NCI-H1436 (cell line): Measurements from ENCODE around the gene SMC4.
"Not testable (repeated sequence)": the region's sequence is repeated elsewhere in the genome, so short reads cannot be mapped to it uniquely, and the experiment has no call there.

Source experiments
- DNase-seq: peaks from one replicate; lab custom pipeline; 2025; lab: John Stamatoyannopoulos, UW

The SMC4 gene

DNA sequence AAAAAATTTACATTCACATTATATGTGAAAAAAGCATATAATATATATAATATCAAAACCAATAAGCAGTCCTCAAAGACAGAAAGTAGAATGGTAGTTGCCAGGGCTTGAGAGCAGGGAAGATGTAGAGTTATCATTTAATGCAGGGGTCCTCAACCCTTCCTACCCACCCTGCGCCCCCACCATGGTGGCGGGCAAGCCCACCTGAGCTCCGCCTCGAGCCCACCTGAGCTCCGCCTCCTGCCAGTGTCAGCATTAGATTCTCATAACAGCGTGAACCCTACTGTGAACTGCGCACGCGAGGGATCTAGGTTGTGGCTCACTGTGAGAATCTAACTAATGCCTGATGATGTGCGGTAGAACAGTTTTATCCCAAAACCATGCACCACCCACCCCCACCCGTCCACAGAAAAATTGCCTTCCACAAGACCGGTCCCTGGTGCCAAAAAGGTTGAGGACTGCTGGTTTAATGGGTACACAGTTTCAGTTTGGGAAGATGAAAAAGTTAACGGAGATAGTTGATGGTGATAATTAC, 47.1 kb downstream of the SMC4 start:
- DNase-seq = no peak

DNA sequence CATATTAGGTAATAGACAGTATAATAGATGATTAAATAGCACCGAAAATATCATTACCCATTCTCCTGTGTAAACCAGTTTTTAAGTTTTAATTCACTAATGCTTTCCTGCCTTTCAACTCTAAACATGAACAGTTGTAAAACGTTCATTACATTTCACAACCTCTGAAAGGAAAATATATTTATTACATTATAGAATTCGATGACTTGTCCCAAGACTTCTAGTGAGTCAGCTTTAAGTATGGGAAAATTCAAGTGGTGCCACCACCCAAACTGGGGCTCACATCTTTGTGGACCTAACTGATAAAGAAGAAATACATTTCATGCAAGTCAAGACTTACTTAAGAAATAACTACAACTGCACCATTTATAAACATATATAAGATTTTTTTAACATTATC, 48.1 kb downstream of the SMC4 start:
- no peak for DNase-seq

DNA sequence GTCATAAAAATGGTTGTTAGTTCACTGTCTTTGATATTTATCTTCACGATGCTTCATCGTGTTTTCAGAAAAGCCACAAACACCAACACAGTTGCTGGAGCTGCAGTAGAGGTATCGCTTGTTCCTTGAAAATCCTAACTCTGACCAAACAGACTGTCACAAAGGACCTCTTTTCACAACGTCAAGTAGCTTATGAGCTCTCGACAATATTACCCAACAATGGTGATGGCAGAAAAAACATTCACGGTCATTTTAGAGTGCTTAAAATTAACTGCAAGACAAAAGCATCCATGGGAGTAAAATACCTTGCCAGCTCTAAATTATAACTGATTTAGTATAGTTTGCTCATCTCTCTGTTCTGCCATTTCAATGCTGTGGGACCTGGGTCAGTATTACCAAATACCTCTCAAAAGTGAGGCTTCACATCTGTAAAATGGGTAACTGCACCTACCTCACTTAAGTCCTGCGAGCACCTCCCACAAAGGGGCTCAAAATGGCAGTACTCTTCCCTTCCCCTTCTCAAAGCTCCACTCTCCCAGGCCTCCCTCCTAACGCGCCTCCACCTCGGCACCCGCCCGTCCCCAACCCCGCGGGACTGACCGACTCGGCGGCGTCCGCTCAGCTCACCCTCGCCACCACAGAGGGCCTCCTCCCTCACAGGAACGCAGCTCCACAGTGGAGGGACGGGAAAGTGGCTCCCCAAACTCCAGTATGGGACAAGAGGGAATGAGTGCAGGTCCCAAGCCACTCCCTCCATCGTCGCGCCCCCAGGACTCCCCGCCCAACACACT, 49.6 kb downstream of the SMC4 start:
- no peak for DNase-seq

DNA sequence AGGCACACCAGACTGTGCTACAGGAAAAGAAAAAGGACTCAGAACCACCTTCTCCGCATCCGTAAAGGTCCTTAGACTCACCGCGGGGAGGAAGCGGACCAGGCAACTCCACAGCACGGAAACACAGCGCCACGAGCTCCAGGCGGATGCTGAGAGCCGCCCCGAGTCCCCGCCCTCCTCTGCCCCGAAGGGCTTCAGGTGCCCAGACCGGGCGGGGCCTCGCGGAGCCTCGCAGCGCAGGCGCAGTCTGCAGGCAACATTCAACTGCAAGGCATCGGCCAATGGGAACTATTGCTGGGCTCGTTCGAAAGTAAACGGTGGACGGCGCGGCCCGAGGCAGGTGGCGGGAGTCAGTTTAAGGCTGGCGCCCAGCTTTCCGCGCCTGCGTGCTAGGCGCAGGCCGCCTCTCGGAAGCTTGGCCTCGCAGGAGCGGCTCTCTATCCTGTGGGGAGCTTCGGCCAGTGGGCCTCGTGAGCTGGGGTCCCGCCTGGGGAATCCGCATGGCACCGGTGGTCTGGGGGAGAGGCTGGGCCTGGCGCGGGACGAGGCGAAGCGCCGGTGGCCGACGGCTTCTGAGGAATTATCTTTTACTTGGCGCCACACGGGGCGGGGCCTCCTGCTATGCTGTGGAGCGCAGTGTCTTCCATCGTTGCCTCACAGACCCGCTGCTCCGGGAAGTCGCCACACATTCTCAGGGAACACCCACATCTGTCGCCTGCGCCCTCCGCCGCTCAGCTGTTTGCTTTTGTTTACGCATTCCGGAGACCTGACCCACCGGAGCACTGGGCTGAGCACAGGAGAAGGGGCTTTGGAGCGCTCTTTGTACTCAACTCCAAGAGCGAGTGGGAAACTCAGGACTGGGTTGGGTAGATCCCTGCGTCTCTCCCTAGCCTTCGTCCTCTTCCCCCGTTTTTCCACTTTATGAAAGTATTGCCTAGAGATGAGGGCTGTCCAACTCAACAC, 50.5 kb downstream of the SMC4 start, which contains the start of gene TRIM59:
Gene TRIM59 (minus strand): TSS at position 151 of the 963 bp plus-strand sequence. CDS start 10,603 bp downstream, outside the sequence.
- DNase-seq = no peak

DNA sequence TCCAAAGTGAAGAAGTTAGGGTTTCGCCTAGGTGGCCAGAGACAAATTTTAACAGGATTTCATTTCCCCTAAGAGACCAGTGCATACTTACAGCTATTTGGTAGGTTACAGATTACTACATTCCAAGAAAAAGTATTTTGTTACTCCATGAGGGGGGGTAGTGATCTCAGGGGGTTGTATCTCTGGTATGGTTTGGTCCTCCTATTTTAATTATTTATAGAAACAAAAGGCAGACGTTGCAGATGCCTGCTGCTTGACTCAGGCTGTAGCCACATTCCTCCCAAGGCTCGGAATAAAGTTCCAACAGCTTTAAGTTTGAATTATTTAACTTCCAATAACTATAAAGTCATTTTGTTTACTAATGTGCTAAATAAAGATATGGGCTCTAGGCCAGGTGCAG, 51.4 kb downstream of the SMC4 start:
- no peak for DNase-seq

DNA sequence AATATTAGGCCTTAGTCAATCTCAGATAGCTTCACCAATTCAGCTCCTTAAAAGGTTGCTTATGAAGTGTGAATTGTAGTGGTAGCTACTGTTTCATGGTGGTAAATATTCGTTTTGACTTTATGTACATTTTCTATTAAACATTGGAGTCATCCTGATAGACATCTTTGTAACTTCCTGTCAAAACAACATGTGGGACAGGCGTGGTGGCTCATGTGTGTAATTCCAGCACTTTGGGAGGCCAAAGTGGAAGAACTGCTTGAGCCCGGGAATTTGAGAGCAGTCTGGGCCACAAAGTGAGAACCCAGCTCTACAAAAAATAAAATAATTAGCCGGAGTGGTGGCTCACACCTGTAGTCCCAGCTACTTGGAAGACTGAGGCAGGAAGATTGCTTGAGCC, 52.2 kb downstream of the SMC4 start:
- DNase-seq = no peak

DNA sequence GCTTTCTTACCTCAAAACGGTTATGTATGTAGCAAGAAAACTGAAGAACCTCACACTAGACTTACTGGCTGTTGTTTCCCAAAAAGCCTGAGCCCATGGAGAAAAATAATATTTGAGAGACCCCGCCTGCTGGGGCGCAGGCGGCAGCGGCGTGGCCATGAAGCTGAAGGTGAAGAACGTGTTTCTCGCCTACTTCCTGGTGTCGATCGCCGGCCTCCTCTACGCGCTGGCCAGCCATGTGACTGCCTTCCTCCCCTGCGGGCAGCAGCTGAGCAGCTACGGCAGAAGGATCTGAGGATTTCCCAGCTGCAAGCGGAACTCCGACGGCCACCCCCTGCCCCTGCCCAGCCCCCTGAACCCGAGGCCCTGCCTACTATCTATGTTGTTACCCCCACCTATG, 52.8 kb downstream of the SMC4 start:
- DNase-seq = not testable (repeated sequence)

DNA sequence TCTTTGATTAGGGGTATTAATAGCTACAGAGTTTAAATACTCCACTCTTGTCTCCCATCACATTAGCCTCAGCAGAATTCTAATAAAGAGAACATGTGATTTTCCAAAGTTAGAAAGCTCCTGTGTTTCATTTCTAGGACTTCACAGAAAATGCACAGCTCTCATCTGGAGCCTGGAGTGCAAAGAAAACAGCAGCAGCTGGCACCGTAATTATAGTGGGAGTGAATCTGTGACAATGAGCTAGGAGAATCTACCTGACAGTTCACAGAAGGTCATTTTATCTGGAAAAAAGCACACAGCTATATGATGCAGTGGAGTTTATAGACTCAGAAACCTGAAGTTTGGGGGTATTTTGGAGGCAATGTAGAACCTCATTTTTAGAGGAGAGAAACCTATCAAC, 55.5 kb downstream of the SMC4 start:
- DNase-seq = no peak

DNA sequence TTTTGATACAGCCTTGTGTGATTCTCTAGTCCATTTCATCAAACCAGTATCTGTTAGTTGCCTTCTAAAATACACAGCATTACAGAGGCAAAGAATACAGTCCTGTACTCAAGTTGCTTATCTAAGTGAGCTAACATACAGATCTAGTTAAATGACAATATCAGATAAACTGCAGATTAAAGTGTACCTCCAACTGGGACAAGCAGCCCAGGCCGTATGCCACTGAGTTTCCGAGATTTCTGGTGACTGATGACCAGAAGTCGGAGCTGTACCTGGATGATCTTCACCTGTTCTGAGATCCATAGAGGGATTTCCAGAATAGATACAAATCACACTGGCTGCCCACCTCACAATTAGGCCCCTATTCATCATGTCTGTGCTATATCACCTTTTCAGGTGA, 56.4 kb downstream of the SMC4 start:
- DNase-seq = no peak

DNA sequence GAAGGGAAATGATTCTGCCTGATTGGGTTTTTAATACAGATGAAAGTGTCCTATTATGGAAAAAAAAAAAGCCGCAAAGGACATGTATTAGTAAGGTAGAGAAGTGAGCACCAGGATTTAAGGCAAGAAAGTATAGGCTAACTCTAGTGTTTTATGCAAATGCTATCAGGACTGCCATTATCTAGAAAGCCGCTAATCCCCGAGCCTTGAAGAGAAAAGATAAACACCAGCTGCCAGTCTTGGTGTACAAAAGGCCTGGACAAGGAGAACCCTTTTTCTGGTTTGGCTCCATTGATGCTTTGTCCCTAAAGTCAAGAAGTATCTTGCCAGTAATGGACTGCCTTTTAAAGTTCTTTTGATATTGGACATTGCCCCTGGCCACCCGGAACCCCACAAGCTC, 58.7 kb downstream of the SMC4 start:
- DNase-seq = no peak

DNA sequence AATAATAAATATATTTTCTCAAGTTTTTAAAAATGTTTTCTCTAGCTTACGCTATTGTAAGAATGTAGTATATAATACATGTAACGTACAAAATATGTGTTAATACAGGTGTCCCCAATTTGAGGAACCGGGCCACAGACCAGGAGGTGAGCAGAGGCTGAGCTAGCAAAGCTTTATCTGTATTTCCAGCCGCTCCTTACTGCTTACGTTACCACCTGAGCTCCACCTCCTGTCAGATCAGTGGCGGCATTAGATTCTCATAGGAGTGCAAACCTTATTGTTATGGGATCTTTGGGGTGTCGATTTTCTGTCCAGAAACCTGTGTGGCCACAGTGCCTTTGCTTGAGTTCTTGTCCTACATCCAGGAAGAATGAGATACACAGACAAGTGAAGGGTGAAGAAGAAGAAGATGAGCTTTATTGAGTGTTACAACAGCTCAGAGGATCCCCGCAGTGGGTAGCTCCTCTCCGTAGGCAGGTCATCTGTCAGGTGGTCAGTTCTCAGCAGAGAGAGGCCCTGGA, 60.1 kb downstream of the SMC4 start:
- no peak for DNase-seq

DNA sequence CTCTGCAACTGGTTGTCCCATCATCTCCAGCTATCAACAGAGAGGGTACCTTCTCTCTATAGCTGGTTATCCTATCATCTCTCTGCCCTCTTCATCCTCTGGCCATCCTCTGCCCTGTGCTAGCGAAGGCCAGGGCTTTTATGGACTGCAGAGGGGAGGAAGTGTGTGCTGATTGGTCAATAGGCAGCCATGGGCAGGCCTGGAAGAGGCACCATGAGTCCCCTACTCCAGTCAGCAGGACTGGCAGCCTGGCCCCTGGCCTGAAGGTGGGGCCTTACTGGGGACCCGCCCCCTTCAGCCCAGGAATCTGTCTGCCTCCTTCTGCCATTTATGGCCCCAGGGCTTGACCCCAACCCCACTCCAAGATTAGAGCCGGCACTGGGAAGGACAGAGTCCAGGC, 60.6 kb downstream of the SMC4 start:
- DNase-seq = no peak

DNA sequence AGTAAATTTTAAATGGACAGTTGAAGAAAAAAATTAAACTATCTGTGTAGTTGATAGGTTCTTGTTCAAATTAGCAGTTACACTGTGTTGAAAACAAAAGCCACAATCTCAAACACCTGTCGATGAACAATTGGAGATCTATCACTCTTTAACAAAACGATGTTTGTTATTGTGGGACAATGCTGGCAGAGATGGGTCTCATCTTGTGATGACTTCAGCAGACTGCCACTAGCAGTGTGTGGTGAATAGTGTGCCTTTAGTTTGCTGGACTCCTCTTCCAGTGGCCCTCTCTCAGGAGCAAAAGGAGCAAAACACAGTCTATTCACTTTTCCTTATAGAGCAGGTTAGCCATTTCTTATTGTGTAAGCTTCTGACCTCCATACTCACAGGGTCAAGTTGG, 64.9 kb downstream of the SMC4 start:
- DNase-seq = no peak

DNA sequence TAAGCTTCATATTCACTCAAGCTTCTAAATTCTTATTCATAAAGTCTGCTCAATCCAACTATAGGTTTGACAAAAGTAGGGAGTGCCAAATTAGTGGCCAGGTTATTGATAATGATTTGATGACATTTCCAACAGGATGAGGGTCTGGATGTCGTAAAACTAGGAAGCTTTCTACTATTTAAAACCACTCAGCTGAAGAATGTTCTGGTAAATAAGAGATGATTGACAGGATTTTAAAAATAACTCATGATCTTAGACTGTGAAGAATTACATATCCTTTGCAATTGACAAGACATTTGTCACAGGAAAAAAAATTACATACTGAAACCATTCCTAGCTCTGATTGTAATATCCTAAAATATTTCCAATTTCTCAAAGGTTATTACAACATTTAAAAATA, 65.5 kb downstream of the SMC4 start:
- no peak for DNase-seq

DNA sequence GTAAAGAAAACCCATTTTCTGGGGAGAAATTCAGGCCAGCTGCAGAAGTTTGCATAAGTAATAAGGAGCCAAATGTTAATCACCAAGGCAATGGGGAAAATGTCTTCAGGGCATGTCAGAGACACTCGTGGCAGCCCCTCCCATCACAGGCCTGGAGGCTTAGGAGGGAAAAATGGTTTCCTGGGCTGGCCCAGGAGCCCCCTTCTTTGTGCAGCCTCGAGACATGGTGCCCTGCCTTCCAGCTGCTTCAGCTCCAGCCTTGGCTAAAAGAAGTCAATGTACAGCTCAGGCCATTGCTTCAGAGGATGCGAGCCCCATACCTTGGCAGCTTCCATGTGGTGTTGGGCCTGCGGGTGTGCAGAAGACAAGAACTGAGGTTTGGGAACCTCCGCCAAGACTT, 70.7 kb downstream of the SMC4 start:
- DNase-seq = no peak

DNA sequence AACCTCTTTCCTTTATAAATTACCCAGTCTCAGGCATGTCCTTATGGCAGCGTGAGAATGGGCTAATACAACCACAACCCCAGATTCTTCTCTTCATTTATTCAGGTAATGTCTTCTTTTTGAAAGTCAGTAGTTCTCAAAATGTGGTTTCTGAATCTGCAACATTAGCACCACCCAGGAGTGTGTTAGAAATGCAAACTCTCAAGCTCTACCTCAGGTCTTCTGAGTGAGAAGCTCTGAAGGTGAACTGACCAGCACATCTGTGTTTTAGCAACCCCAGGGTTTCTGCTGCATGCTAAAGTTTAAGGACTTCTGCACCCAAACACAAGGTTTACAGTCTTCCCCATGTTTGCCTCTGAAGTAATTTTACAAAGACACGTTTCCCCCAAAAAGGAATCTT, 72.4 kb downstream of the SMC4 start:
- no peak for DNase-seq

DNA sequence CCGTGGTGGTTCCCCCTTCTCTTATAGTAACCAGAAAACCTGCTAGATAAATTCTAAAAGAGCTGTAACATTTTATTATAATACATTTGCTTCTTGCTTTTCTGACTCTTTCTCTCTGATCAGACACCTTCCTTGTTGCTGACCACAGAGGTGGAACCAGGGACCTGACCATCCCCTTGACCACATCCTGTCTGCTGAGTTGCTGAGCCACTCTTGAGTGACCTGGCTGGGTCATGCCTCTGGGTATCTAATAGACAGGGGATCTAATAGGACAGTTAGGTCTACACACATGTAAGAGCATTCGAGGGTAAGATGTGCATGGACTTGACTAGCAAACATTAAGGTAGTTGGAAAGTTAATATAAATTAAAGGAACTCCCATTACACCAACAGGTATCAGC, 72.9 kb downstream of the SMC4 start:
- DNase-seq = no peak

DNA sequence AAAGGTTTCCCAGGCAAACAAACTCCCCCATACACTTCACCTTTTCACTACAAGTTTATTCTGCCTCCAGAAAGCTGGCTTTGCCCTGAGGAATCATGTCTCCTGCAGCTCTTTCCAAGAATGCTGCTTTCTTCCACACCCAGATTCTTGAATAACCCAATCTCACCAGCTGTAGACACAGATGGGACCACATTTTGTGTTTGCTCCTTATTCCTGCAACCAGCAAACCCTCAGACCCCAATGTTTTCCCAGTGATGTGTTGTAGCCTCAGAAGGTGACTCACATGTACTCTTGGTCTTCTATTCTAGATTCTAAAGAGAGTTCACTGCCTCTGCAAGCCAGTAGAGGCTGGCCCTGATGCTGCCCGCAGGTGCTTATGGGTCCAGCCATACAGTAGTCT, 73.8 kb downstream of the SMC4 start:
- DNase-seq = no peak

DNA sequence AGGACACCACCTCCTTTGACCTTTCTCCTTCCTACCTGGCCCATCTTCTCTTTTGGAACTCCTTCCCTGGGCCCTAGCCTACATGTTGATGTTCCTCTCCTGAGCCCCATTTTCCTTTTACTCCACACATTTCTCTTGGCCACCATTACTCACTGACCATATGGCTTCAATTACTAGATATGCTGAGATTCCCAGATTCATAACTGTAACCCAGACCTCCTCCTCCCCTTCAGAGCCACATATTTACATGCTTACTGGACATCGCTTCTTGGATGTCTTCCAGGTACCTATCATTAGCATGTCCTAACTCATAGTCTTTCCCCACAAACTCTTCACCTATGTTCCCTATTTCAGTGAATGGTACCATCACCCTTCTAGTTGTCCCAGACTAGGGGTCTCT, 74.5 kb downstream of the SMC4 start:
- DNase-seq = no peak

DNA sequence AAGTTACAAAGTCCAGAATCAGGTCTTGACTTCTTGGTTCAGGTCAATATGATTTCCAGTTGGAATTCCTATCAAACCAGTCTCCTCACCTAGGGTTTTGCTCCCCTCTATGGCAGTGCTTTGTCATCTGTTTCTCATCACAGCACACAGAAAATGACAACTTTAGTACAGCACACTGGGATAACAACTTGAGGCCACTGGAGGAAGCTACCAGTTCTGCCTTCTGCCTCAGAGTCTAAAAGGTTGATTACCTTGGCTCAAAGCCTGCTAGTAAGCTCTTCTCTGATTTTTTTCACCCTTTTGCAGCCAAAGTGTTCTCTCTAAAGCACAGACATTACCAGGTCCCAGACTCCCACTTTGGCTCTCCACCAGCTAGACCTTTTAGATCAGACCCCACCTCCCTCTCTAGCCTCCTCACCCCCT, 75.0 kb downstream of the SMC4 start:
- DNase-seq = no peak

DNA sequence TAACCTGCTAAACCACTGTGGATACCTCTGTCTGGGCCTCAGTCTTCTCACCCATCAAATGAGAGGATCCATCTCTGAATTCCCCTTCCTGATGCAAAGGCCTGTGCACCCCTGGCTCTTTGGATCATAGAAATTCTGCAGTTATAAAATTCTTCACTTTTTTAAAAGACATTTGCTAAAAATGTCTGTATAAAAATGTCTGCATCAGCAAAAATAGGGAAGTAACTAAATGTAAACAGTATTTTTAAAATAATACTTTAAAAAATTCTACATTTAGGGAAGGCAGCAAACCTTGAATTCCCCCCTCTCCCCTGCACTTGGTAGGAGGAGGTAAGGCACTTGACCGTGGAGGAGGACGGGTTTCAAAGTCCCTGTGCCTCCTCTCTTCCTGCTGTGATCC, 75.7 kb downstream of the SMC4 start:
- no peak for DNase-seq

DNA sequence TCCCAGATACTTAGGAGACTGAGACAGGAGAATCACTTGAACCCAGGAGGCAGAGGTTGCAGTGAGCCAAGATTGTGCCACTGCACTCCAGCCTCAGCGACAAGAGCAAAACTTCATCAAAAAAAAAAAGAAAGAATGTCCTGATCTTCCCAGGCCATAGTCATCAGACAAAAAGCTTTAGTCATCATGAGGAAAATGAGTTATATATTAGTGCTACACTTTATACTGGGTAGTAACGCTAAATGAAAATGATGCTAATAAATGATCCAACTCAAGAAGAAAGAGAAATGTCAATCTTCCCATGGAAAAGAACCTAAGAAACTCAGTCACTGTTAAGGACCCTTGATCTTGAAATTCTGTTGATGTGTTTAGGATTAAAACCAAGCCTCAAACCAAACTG, 76.4 kb downstream of the SMC4 start:
- DNase-seq = no peak

DNA sequence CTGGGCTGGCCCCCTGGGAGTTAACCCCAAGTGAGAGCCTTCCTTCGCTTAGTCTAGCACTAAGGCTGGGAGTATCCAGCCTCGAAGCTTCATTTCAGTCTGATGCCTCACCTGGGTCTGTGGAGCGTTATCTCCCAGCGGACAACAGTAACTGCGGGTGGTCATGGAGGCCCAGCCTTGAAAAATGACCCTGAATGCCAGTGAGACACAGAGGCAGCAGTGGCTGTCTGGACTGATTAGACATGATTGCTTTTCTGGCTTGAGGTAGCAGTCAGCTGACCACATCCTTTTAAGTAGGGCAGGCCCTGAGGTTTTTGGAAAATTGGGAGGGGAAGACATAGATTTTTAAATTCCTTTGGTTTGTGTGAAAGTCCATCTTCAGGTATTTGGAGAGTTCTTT, 78.3 kb downstream of the SMC4 start:
- DNase-seq = no peak
